ENCODE data around the gene RBL2.

- TF ChIP-seq POLR2A (IDR thresholded peaks at IDR 0.05) (no peak), CTCF (IDR thresholded peaks at IDR 0.05) (no peak)
Observed at GRCh38 chr16:53528797-53529196, 94.5 kb downstream of the RBL2 start.

Measured in ovary (tissue), 3 donors.